ENCODE data around the gene XYLT1.

The XYLT1 gene

GRCh38 chr16:17426451-17426850 lies 44.3 kb downstream of the XYLT1 start:
- TF ChIP-seq MAX (IDR thresholded peaks at IDR 0.05) (no peak), CREB1 (IDR thresholded peaks at IDR 0.05; ENCODE audit: low read depth) (no peak), CEBPB (IDR thresholded peaks at IDR 0.05) (no peak), YY1 (IDR thresholded peaks at IDR 0.05; ENCODE audit: low read depth) (no peak), EGR1 (IDR thresholded peaks at IDR 0.05) (no peak), RAD21 (IDR thresholded peaks at IDR 0.05; ENCODE audit: low read depth) (no peak), TEAD4 (IDR thresholded peaks at IDR 0.05) (no peak), TAF1 (IDR thresholded peaks at IDR 0.05; ENCODE audit: low read depth) (no peak), NFIC (IDR thresholded peaks at IDR 0.05) (no peak), TCF12 (IDR thresholded peaks at IDR 0.05; ENCODE audit: low read depth) (no peak), ZBTB7A (IDR thresholded peaks at IDR 0.05; ENCODE audit: low read depth) (no peak), FOXM1 (IDR thresholded peaks at IDR 0.05; ENCODE audit: borderline replicate concordance, low read depth) (no peak), USF1 (IDR thresholded peaks at IDR 0.05) (no peak), EP300 (IDR thresholded peaks at IDR 0.05; ENCODE audit: borderline replicate concordance) (no peak)
- TF ChIP-seq, protein P1, sequence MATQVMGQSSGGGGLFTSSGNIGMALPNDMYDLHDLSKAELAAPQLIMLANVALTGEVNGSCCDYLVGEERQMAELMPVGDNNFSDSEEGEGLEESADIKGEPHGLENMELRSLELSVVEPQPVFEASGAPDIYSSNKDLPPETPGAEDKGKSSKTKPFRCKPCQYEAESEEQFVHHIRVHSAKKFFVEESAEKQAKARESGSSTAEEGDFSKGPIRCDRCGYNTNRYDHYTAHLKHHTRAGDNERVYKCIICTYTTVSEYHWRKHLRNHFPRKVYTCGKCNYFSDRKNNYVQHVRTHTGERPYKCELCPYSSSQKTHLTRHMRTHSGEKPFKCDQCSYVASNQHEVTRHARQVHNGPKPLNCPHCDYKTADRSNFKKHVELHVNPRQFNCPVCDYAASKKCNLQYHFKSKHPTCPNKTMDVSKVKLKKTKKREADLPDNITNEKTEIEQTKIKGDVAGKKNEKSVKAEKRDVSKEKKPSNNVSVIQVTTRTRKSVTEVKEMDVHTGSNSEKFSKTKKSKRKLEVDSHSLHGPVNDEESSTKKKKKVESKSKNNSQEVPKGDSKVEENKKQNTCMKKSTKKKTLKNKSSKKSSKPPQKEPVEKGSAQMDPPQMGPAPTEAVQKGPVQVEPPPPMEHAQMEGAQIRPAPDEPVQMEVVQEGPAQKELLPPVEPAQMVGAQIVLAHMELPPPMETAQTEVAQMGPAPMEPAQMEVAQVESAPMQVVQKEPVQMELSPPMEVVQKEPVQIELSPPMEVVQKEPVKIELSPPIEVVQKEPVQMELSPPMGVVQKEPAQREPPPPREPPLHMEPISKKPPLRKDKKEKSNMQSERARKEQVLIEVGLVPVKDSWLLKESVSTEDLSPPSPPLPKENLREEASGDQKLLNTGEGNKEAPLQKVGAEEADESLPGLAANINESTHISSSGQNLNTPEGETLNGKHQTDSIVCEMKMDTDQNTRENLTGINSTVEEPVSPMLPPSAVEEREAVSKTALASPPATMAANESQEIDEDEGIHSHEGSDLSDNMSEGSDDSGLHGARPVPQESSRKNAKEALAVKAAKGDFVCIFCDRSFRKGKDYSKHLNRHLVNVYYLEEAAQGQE (IDR thresholded peaks at IDR 0.05; ENCODE audit: low read depth) = no peak

DNA sequence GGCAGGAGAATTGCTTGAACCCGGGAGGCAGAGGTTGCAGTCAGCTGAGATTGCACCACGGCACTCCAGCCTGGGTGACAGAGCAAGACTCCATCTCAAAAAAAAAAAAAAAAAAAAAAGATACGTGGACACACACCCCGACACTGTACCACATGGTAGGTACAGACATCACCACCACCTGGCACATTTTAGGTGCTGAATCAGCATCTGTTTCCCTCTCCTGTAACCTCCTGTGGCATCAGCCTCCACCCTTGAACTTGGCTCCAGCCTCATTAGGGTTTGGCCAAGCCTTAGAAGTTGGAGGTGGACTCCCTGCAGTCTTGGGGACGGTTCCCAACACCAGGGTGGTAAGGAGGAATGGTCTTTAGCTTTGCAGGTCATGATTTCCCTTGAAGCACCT lies 46.0 kb downstream of the XYLT1 start:
- no peak for TF ChIP-seq TCF12 (IDR thresholded peaks at IDR 0.05; ENCODE audit: low read depth)
- TF ChIP-seq EGR1 (IDR thresholded peaks at IDR 0.05) = no peak
- TF ChIP-seq CEBPB (IDR thresholded peaks at IDR 0.05) = no peak
- no peak for TF ChIP-seq EP300 (IDR thresholded peaks at IDR 0.05; ENCODE audit: borderline replicate concordance)
- TF ChIP-seq CREB1 (IDR thresholded peaks at IDR 0.05; ENCODE audit: low read depth) = no peak
- no peak for TF ChIP-seq MAX (IDR thresholded peaks at IDR 0.05)
- no peak for TF ChIP-seq USF1 (IDR thresholded peaks at IDR 0.05)
- TF ChIP-seq TEAD4 (IDR thresholded peaks at IDR 0.05) = no peak
- no peak for TF ChIP-seq FOXM1 (IDR thresholded peaks at IDR 0.05; ENCODE audit: borderline replicate concordance, low read depth)
- no peak for TF ChIP-seq YY1 (IDR thresholded peaks at IDR 0.05; ENCODE audit: low read depth)
- TF ChIP-seq ZBTB7A (IDR thresholded peaks at IDR 0.05; ENCODE audit: low read depth) = no peak
- TF ChIP-seq, protein P1 (IDR thresholded peaks at IDR 0.05; ENCODE audit: low read depth) = no peak
- TF ChIP-seq TAF1 (IDR thresholded peaks at IDR 0.05; ENCODE audit: low read depth) = no peak
- TF ChIP-seq RAD21 (IDR thresholded peaks at IDR 0.05; ENCODE audit: low read depth) = no peak
- TF ChIP-seq NFIC (IDR thresholded peaks at IDR 0.05) = no peak

DNA sequence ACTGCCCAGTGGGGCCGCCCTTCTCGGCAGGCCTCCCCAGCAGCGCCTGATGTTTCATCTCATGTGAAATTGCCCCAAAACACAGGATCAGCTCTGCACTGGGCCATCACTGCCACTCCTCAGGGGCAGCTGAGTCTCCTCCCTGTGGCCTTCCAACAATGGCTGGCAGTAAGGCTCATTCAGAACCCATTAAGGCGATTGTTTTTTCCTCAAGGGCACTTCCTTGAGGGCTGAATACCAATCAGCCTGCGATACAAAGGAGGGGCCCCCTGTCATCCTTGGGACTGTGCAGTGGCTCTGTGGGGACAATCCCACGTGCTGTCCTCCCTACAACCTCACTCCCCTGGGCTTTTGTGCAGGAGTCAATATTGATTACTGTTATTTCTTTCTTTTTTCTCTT lies 47.5 kb downstream of the XYLT1 start:
- TF ChIP-seq EGR1 (IDR thresholded peaks at IDR 0.05) (no peak), CREB1 (IDR thresholded peaks at IDR 0.05; ENCODE audit: low read depth) (no peak), TEAD4 (IDR thresholded peaks at IDR 0.05) (no peak), USF1 (IDR thresholded peaks at IDR 0.05) (no peak), TCF12 (IDR thresholded peaks at IDR 0.05; ENCODE audit: low read depth) (no peak), MAX (IDR thresholded peaks at IDR 0.05) (no peak), YY1 (IDR thresholded peaks at IDR 0.05; ENCODE audit: low read depth) (no peak), FOXM1 (IDR thresholded peaks at IDR 0.05; ENCODE audit: borderline replicate concordance, low read depth) (no peak), ZBTB7A (IDR thresholded peaks at IDR 0.05; ENCODE audit: low read depth) (no peak), CEBPB (IDR thresholded peaks at IDR 0.05) (no peak)
- TF ChIP-seq, protein P1 (IDR thresholded peaks at IDR 0.05; ENCODE audit: low read depth) = no peak

- TF ChIP-seq ZBTB7A (IDR thresholded peaks at IDR 0.05; ENCODE audit: low read depth) (no peak), TAF1 (IDR thresholded peaks at IDR 0.05; ENCODE audit: low read depth) (no peak), CEBPB (IDR thresholded peaks at IDR 0.05) (no peak), FOXM1 (IDR thresholded peaks at IDR 0.05; ENCODE audit: borderline replicate concordance, low read depth) (no peak), USF1 (IDR thresholded peaks at IDR 0.05) (no peak), CREB1 (IDR thresholded peaks at IDR 0.05; ENCODE audit: low read depth) (no peak)
- TF ChIP-seq, protein P1 (IDR thresholded peaks at IDR 0.05; ENCODE audit: low read depth) = no peak
Measured at GRCh38 chr16:17420816-17421215, 49.9 kb downstream of the XYLT1 start.

All from Ishikawa (cell line).